ENCODE results near the gene OPCML.

The OPCML gene

DNA sequence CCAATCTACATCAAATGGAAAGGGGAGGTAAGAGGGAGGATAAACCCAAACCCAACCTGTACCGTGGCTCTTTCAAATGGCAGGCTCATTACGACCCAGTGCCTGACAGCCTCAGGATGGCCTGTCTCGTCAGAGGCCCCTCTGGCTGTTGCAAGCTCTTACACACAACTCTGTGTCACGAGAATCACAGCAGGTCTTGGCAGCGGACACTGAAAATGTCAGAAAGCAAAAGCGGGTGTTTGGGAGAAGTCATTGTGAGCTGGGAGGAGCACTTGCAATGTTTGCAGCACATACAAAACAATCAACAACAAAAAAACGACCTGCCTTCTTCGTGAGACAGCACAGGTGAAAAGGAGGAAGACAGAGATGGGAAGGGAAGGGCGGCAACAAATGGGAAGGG lies 248.1 kb downstream of the OPCML start:
- H3F3A ChIP-seq (ENCODE audit: low read depth): no peaks in the 10 kb centered on the region
- no peaks in the 10 kb centered on the region for H3K4me1 ChIP-seq (ENCODE audit: insufficient read depth, low read length, poor library complexity, severe bottlenecking)
- H3K4me3 ChIP-seq (ENCODE audit: low read length, poor library complexity, severe bottlenecking): no peak overlapping the region
- no peaks in the 10 kb centered on the region for H3K9me2 ChIP-seq (replicated peaks; ENCODE audit: low read depth, low read length)
- no peak overlapping the region for H3K4me2 ChIP-seq (ENCODE audit: low read depth, low read length, poor library complexity, severe bottlenecking)
- H3K9me3 ChIP-seq (ENCODE audit: insufficient read depth, low read depth, low read length): peaks cover 12% of the 10 kb centered on the region; the same call in 1 of the 2 replicates
- no peaks in the 10 kb centered on the region for H4K20me1 ChIP-seq (ENCODE audit: insufficient read depth, low read length, poor library complexity, severe bottlenecking)
- H3K9ac ChIP-seq (ENCODE audit: low read depth, low read length, poor library complexity, severe bottlenecking): no peak overlapping the region
- H3K27me3 ChIP-seq (ENCODE audit: insufficient read depth, low read length, poor library complexity, severe bottlenecking): no peaks in the 10 kb centered on the region
- no peaks in the 10 kb centered on the region for H3K79me2 ChIP-seq (ENCODE audit: insufficient read depth, low read length)
- no peak overlapping the region for H2AFZ ChIP-seq (ENCODE audit: low read length)
- TF ChIP-seq, protein P1, sequence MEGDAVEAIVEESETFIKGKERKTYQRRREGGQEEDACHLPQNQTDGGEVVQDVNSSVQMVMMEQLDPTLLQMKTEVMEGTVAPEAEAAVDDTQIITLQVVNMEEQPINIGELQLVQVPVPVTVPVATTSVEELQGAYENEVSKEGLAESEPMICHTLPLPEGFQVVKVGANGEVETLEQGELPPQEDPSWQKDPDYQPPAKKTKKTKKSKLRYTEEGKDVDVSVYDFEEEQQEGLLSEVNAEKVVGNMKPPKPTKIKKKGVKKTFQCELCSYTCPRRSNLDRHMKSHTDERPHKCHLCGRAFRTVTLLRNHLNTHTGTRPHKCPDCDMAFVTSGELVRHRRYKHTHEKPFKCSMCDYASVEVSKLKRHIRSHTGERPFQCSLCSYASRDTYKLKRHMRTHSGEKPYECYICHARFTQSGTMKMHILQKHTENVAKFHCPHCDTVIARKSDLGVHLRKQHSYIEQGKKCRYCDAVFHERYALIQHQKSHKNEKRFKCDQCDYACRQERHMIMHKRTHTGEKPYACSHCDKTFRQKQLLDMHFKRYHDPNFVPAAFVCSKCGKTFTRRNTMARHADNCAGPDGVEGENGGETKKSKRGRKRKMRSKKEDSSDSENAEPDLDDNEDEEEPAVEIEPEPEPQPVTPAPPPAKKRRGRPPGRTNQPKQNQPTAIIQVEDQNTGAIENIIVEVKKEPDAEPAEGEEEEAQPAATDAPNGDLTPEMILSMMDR (conservative IDR thresholded peaks at IDR 0.05; ENCODE audit: low read length): no peak
- TF ChIP-seq EZH2phosphoT487 (IDR thresholded peaks at IDR 0.05; ENCODE audit: borderline replicate concordance): no peak
- H3K36me3 ChIP-seq (ENCODE audit: insufficient read depth, low read length): no peaks in the 10 kb centered on the region

DNA sequence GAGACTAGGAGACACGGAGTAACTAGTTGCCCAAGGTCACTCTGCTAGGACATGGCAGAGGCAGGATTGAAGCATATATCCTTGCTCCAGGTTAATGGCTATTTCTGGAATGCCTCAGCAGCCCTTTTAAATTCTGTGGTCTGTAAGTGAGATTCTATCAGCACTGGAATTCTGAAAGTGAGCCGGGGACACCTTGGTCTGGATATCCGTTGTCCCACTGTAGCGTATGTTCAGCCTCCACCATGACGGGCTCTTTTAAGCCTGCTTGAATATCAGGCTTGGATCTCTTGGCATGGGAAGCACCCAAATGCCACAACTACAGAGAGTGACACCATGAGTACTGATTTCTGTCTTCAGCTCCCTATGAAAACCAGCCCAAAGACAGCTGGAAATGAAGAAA lies 254.4 kb downstream of the OPCML start:
- no peaks in the 10 kb centered on the region for H3K4me1 ChIP-seq (ENCODE audit: insufficient read depth, low read length, poor library complexity, severe bottlenecking)
- H4K20me1 ChIP-seq (ENCODE audit: insufficient read depth, low read length, poor library complexity, severe bottlenecking): no peaks in the 10 kb centered on the region
- no peak overlapping the region for H2AFZ ChIP-seq (ENCODE audit: low read length)
- H3K4me3 ChIP-seq (ENCODE audit: low read length, poor library complexity, severe bottlenecking): no peak overlapping the region
- H3K36me3 ChIP-seq (ENCODE audit: insufficient read depth, low read length): no peaks in the 10 kb centered on the region
- no peak for TF ChIP-seq EZH2phosphoT487 (IDR thresholded peaks at IDR 0.05; ENCODE audit: borderline replicate concordance)
- TF ChIP-seq, protein P1 (conservative IDR thresholded peaks at IDR 0.05; ENCODE audit: low read length): no peak
- peaks cover 10% of the 10 kb centered on the region; the same call in 1 of the 2 replicates for H3K9me3 ChIP-seq (ENCODE audit: insufficient read depth, low read depth, low read length)
- H3K79me2 ChIP-seq (ENCODE audit: insufficient read depth, low read length): no peaks in the 10 kb centered on the region
- no peaks in the 10 kb centered on the region for H3F3A ChIP-seq (ENCODE audit: low read depth)
- no peak overlapping the region for H3K9ac ChIP-seq (ENCODE audit: low read depth, low read length, poor library complexity, severe bottlenecking)
- no peaks in the 10 kb centered on the region for H3K27me3 ChIP-seq (ENCODE audit: insufficient read depth, low read length, poor library complexity, severe bottlenecking)
- no peaks in the 10 kb centered on the region for H3K9me2 ChIP-seq (replicated peaks; ENCODE audit: low read depth, low read length)
- no peak overlapping the region for H3K4me2 ChIP-seq (ENCODE audit: low read depth, low read length, poor library complexity, severe bottlenecking)

DNA sequence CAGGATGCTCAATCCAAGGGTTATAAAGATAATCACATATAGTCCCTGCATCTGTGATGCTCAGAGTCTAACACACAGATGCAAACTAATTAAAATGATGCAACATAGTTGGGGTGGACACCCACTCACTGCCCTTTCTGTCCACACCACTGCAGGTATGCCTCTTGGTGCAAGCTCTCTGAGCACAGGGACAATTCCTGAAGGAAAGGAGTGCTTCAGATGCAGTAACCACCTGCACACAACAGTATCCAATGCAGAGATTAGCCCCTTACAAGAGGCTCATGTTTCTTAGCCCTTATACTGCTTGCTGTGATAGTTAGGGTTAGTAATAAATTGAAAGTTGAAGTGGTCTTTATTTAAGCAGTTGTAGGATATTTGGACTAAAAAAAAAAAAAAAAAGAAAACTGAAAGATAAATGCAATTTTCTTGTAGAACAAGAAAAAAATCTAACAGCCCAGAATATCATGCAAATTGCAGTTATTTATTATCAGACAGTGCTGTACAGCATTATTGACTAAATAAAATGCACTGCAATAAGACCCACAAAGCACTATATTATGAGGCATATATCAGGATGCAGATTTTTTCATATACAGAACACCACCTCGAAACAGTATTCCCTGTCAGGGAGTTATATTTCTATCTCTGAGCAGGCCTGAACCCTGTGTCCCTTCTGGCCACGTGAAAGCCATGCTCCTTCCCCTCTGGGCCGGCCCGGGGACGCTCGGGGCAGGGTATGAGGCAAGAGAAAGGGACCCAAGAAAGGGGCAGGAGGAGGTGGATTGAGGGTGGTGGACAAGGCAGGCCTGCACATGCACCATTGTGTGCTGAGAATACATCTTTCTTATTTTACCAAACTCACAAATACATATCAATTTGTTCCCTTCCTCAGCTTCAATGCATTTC lies 260.2 kb downstream of the OPCML start:
- Histone ChIP-seq H2AFZ (ENCODE audit: low read length) (no peak overlapping the region), H3K9me3 (ENCODE audit: insufficient read depth, low read depth, low read length) (peaks cover 3% of the 10 kb centered on the region; the same call in 1 of the 2 replicates), H3K79me2 (ENCODE audit: insufficient read depth, low read length) (no peaks in the 10 kb centered on the region), H3K4me3 (ENCODE audit: low read length, poor library complexity, severe bottlenecking) (no peak overlapping the region), H3F3A (ENCODE audit: low read depth) (no peaks in the 10 kb centered on the region), H3K27me3 (ENCODE audit: insufficient read depth, low read length, poor library complexity, severe bottlenecking) (no peaks in the 10 kb centered on the region), H3K36me3 (ENCODE audit: insufficient read depth, low read length) (no peaks in the 10 kb centered on the region), H3K4me2 (ENCODE audit: low read depth, low read length, poor library complexity, severe bottlenecking) (no peak overlapping the region), H3K9me2 (replicated peaks; ENCODE audit: low read depth, low read length) (no peaks in the 10 kb centered on the region), H3K9ac (ENCODE audit: low read depth, low read length, poor library complexity, severe bottlenecking) (no peak overlapping the region), H4K20me1 (ENCODE audit: insufficient read depth, low read length, poor library complexity, severe bottlenecking) (no peaks in the 10 kb centered on the region), H3K4me1 (ENCODE audit: insufficient read depth, low read length, poor library complexity, severe bottlenecking) (no peaks in the 10 kb centered on the region)
- TF ChIP-seq EZH2phosphoT487 (IDR thresholded peaks at IDR 0.05; ENCODE audit: borderline replicate concordance): no peak
- TF ChIP-seq, protein P1 (conservative IDR thresholded peaks at IDR 0.05; ENCODE audit: low read length): no peak
